CD4-positive, alpha-beta T cell (primary cell): ENCODE measurements around the gene SP2. TPM values are rescaled to one million over a fixed set of nuclear protein-coding genes. Genes with fewer than 3 reads are reported as not detected.

Source experiments
- ATAC-seq: fragments of 200-7000 bp; cut with Tn5 transposase; one replicate; pipeline ENCODE4 v1.10.0; 2022; ENCODE audit warnings: mild to moderate bottlenecking; ENCODE audit not compliant: poor library complexity
- CTCF ChIA-PET: fragments of 350-600 bp; sonication (Branson Sonifier 250); formaldehyde crosslinking; loops from one replicate; lab custom pipeline; 2021; ENCODE audit warnings: antibody characterized with exemption, inconsistent platforms; lab: Charles Lee
- POLR2A ChIA-PET: fragments of 350-600 bp; sonication (Branson Sonifier 250); formaldehyde crosslinking; loops from one replicate; lab custom pipeline; 2021; ENCODE audit warnings: antibody characterized with exemption, inconsistent platforms; lab: Charles Lee
- DNase-seq, 14 experiments: peaks; one replicate each; pipeline ENCODE4 v3.0.0-alpha.2; 2013 to 2020; ENCODE audit warnings: mixed read lengths in 2 of 14
- H3K27ac ChIP-seq, 2 donors: one replicate each; pipeline versions ENCODE4 v1.5.1 to v1.7.0; 2013; ENCODE audit warnings: low read length in 2 of 2, low read depth in 1 of 2, mild to moderate bottlenecking in 1 of 2
- H3K27me3 ChIP-seq, 2 experiments: 1 replicate in 1 of 2; 2 replicates in 1 of 2; pipeline versions ENCODE4 v1.6.1 to v1.7.0; 2013; ENCODE audit warnings: low read length in 2 of 2, control low read depth in 1 of 2, mild to moderate bottlenecking in 1 of 2, moderate library complexity in 1 of 2; ENCODE audit not compliant: insufficient read depth in 2 of 2, control insufficient read depth in 1 of 2
- H3K36me3 ChIP-seq: one replicate; pipeline ENCODE4 v1.6.1; 2013; ENCODE audit warnings: low read length, control low read depth; ENCODE audit not compliant: insufficient read depth
- H3K4me1 ChIP-seq: one replicate; pipeline ENCODE4 v1.6.1; 2013; ENCODE audit warnings: low read length, control low read depth; ENCODE audit not compliant: insufficient read depth
- H3K4me3 ChIP-seq: one replicate; pipeline ENCODE4 v1.5.1; 2013; ENCODE audit warnings: mild to moderate bottlenecking, low read length, moderate library complexity
- H3K9me3 ChIP-seq, 2 experiments: 1 replicate in 1 of 2; 2 replicates in 1 of 2; pipeline versions ENCODE4 v1.6.1 to v1.7.0; 2013; ENCODE audit warnings: low read length in 2 of 2, mild to moderate bottlenecking in 2 of 2, control low read depth in 1 of 2, moderate library complexity in 1 of 2; ENCODE audit not compliant: control insufficient read depth in 1 of 2, insufficient read depth in 1 of 2
- H3K27ac Mint-ChIP-seq: one replicate; pipeline ENCODE4 v1.8.0; 2020; ENCODE audit warnings: mixed read lengths
- H3K27me3 Mint-ChIP-seq: one replicate; pipeline ENCODE4 v1.8.0; 2021; ENCODE audit warnings: mixed read lengths
- H3K36me3 Mint-ChIP-seq: one replicate; pipeline ENCODE4 v1.8.0; 2021; ENCODE audit warnings: low read depth, mixed read lengths
- H3K4me1 Mint-ChIP-seq: one replicate; pipeline ENCODE4 v1.8.0; 2021; ENCODE audit warnings: low read depth, mixed read lengths
- H3K4me3 Mint-ChIP-seq: one replicate; pipeline ENCODE4 v1.8.0; 2020; ENCODE audit warnings: mild to moderate bottlenecking, mixed read lengths
- H3K9me3 Mint-ChIP-seq: one replicate; pipeline ENCODE4 v1.8.0; 2020; ENCODE audit warnings: mixed read lengths
- CTCF ChIP-seq: fragments of 200-600 bp; IDR thresholded peaks from one replicate; pipeline ENCODE4 v1.8.0; 2022; ENCODE audit warnings: antibody characterized with exemption, mild to moderate bottlenecking
- intact Hi-C, 2 experiments: fragments of 100-400 bp; cut with DNase I in 1 of 2; cut with micrococcal nuclease in 1 of 2; formaldehyde crosslinking; loops; one replicate each; pipeline versions ENCODE4 v1.15.1 to v1.9.0; 2023 to 2025; cut with DNase I, micrococcal nuclease
- total RNA-seq, 174 experiments: library from RNA in 2 of 174; stranded (reverse) in 2 of 174; gene quantifications; one replicate each; pipeline ENCODE4 v1.2.3 and lab custom pipeline; 2021 to 2026

Gene SP2
- total RNA-seq, 2 experiments from 2014 or later, result 19.9 to 21.5 TPM

DNA sequence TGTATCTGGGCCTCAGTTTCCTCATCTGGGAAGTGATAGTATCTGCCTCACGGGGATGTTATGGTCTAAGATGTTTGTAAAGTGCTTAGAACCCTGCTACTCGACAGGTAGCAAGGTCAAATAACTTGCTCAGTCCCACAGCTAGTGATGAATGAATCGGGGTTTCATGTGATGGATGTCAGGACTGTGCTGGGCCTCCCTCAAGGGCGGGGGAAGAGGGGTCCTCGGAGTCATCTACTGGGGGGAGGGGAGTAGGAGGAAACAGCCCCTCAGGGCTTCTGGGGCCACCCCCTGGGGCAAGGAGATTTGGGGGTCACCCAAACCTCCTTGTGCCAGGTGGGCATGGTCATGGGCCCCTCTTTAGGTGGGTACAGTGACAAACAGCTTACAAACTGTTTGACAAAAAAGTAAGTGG lies 46.1 kb downstream of the SP2 start:
- H3K9me3 ChIP-seq, result no peaks in the 10 kb centered on the region
- CTCF ChIA-PET, result interaction anchor here (2.7 to 4.0 kb wide), 2 partner anchors 28 to 101 kb away, joined by 9 to 35 read pairs; partner anchors contain the start of genes CDK5RAP3 and SCRN2
- DNase-seq (no peak), ATAC-seq (no peak)
- H3K36me3 ChIP-seq, result peaks cover 26% of the 10 kb centered on the region
- peak overlapping the region; percentile 97 for H3K4me3 ChIP-seq
- POLR2A ChIA-PET, result interaction anchor here (1.2 to 2.7 kb wide), 6 partner anchors 8 to 164 kb away, joined by 3 to 49 read pairs (median 7); partner anchors contain the start of genes CDK5RAP3 and SP2
- Mint-ChIP-seq H3K9me3 (no peaks in the 10 kb centered on the region), H3K27me3 (no peaks in the 10 kb centered on the region), H3K4me1 (peaks cover 41% of the 10 kb centered on the region), H3K4me3 (peak overlapping the region; percentile 87), H3K27ac (peak overlapping the region; percentile 8), H3K36me3 (peaks cover 24% of the 10 kb centered on the region)
- H3K27ac ChIP-seq, result peak overlapping the region in 1 of 2 donors; percentile 82
- intact Hi-C loops, result loop anchor here in 1 of 2 experiments (2.0 kb wide), 1 partner anchor 111 kb away; the partner anchor contains the start of genes LRRC46 and MRPL10
- TF ChIP-seq CTCF, result no peak
- H3K4me1 ChIP-seq, result peaks cover 52% of the 10 kb centered on the region
- H3K27me3 ChIP-seq, result no peaks in the 10 kb centered on the region

DNA sequence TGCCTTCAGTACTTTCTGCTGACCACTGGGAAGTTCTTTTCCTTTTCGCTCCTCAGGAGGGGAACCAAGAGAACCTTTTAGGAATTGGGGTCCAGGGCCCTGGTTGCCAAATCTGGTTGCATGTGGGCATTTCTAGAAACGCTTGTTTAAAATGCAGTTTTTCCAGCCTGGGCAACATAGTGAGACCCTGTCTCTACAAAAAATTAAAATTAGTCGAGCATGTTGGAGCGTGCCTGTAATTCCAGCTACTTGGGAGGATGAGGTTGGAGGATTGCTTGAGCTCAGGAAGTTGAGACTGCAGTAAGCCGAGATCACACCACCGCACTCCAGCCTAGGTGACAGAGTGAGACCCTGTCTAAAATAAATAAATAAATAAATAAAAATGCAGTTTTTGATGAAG lies 46.5 kb downstream of the SP2 start:
- POLR2A ChIA-PET, result interaction anchor here (1.2 to 2.7 kb wide), 4 partner anchors 24 to 47 kb away, joined by 3 to 49 read pairs (median 20); partner anchors contain the start of genes CDK5RAP3 and SP2
- peak overlapping the region; percentile 8 for H3K27ac Mint-ChIP-seq
- no peaks in the 10 kb centered on the region for H3K9me3 Mint-ChIP-seq
- no peaks in the 10 kb centered on the region for H3K27me3 Mint-ChIP-seq
- no peak for TF ChIP-seq CTCF
- ATAC-seq (no peak), DNase-seq (no peak)
- Histone ChIP-seq H3K27me3 (no peaks in the 10 kb centered on the region), H3K4me3 (peak overlapping the region; percentile 97), H3K4me1 (peaks cover 53% of the 10 kb centered on the region), H3K36me3 (peaks cover 26% of the 10 kb centered on the region), H3K9me3 (no peaks in the 10 kb centered on the region), H3K27ac (no peak overlapping the region)
- CTCF ChIA-PET, result interaction anchor here (1.0 to 4.0 kb wide), 2 partner anchors 28 to 34 kb away, joined by 3 to 35 read pairs; partner anchors contain the start of gene CDK5RAP3
- H3K36me3 Mint-ChIP-seq, result peaks cover 25% of the 10 kb centered on the region
- peak overlapping the region; percentile 87 for H3K4me3 Mint-ChIP-seq
- intact Hi-C loops, result loop anchor here in 1 of 2 experiments (2.0 kb wide), 1 partner anchor 112 kb away; the partner anchor contains the start of genes LRRC46 and MRPL10
- peaks cover 44% of the 10 kb centered on the region for H3K4me1 Mint-ChIP-seq

DNA sequence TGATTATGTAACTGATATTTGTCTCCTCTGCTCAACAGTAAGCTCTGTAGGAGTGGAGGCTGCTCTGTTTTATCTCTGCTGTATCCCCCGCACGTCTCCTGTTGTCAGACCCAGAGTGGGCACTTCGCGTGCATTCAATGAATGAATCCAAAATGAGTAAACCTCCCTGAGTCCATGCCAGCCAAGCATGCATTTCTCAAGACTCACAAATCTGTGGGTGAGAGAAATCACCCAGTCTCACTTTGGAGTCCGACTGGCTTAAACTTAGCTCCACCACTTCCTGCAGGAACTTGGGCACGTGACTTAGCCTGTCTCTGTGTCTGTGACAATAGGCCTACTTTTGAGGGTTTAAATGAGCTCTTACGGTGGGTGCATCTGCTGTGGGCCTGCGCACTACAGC lies 49.0 kb downstream of the SP2 start:
- no peaks in the 10 kb centered on the region for H3K9me3 ChIP-seq
- H3K27ac Mint-ChIP-seq, result peak overlapping the region; percentile 61
- CTCF ChIA-PET, result interaction anchor here (0.7 to 1.1 kb wide), 2 partner anchors 25 to 103 kb away, joined by 3 to 6 read pairs; partner anchors contain the start of gene CDK5RAP3

More for the DNA sequence above, 49.0 kb downstream of the SP2 start:
- intact Hi-C loops, result no loop called here
- Histone ChIP-seq H3K4me1 (peaks cover 67% of the 10 kb centered on the region), H3K36me3 (peaks cover 34% of the 10 kb centered on the region), H3K4me3 (peak overlapping the region; percentile 9), H3K27ac (peak overlapping the region; percentile 34 to 38), H3K27me3 (no peaks in the 10 kb centered on the region)
- Mint-ChIP-seq H3K4me3 (peak overlapping the region; percentile 23), H3K27me3 (no peaks in the 10 kb centered on the region), H3K4me1 (peaks cover 62% of the 10 kb centered on the region), H3K9me3 (no peaks in the 10 kb centered on the region), H3K36me3 (peaks cover 35% of the 10 kb centered on the region)
- no peak for TF ChIP-seq CTCF
- POLR2A ChIA-PET, result interaction anchor here (0.5 to 1.6 kb wide), 5 partner anchors 23 to 114 kb away, joined by 3 to 5 read pairs (median 3); partner anchors contain the start of genes CDK5RAP3, LRRC46, MRPL10 and SCRN2
- peak in 5 of 14 experiments; percentile 12 to 52 (median 35) for DNase-seq
- no peak for ATAC-seq
